GM12878 (cell line): ENCODE measurements around the gene AP1B1. TPM values are rescaled to one million over a fixed set of nuclear protein-coding genes. Genes with fewer than 3 reads are reported as not detected.
"Not testable (repeated sequence)": the region's sequence is repeated elsewhere in the genome, so short reads cannot be mapped to it uniquely, and the experiment has no call there.

Experiments used
- ATAC-seq: fragments of 200-7000 bp; cut with Tn5 transposase; 3 replicates; pipeline ENCODE4 v1.9.1; 2020; ENCODE audit warnings: mild to moderate bottlenecking, moderate library complexity
- BruUV-seq: library from RNA; stranded (reverse); fragments of 400-500 nt; replicated peaks from 2 replicates; lab custom pipeline; 2021; lab: Mats Ljungman, UMichigan
- CTCF ChIA-PET: fragments of 300-600 bp; sonication (Branson Sonifier 250); formaldehyde crosslinking; extraction: SDS; loops from one replicate; lab custom pipeline; 2021; ENCODE audit warnings: inconsistent platforms; lab: Yijun Ruan, JAX
- POLR2A ChIA-PET: fragments of 350-600 bp; formaldehyde crosslinking; extraction: SDS; loops from one replicate; lab custom pipeline; 2021; ENCODE audit warnings: inconsistent platforms; lab: Charles Lee
- RAD21 ChIA-PET: fragments of 300-600 bp; sonication (Branson Sonifier 250); formaldehyde crosslinking; loops from one replicate; lab custom pipeline; 2023; ENCODE audit warnings: antibody characterized with exemption; ENCODE audit not compliant: unreplicated experiment; lab: Charles Lee
- SMC1A ChIA-PET: fragments of 300-600 bp; sonication (Branson Sonifier 250); formaldehyde crosslinking; loops from one replicate; lab custom pipeline; 2023; ENCODE audit not compliant: unreplicated experiment, uncharacterized antibody; lab: Charles Lee
- DNase-seq: peaks from one replicate; pipeline ENCODE4 v3.0.0-alpha.2; 2011; ENCODE audit warnings: low read depth, low spot score
- FAIRE-seq: peaks from 3 replicates; lab custom pipeline; 2011; peaks lifted over from hg19 to GRCh38; lab: Jason Lieb, UNC
- H2AFZ ChIP-seq: 2 replicates; pipeline ENCODE4 v1.6.0; 2011; ENCODE audit warnings: low read depth, low read length, control low read depth; ENCODE audit not compliant: control insufficient read depth
- H3K27ac ChIP-seq: 2 replicates; pipeline ENCODE4 v1.5.1; 2011; ENCODE audit warnings: control low read depth; ENCODE audit not compliant: control insufficient read depth, insufficient read depth
- H3K27me3 ChIP-seq, 2 experiments: replicated peaks in 1 of 2; 2 replicates each; pipeline versions ENCODE4 v1.6.0 to v1.6.1; 2011; ENCODE audit warnings: low read length in 1 of 2; ENCODE audit not compliant: control insufficient read depth in 2 of 2, insufficient read depth in 2 of 2
- H3K36me3 ChIP-seq, 2 experiments: 2 replicates each; pipeline ENCODE4 v1.5.1; 2011; ENCODE audit warnings: low read length in 1 of 2; ENCODE audit not compliant: control insufficient read depth in 2 of 2, insufficient read depth in 2 of 2
- H3K4me1 ChIP-seq: 2 replicates; pipeline ENCODE4 v1.6.1; 2011; ENCODE audit warnings: mild to moderate bottlenecking, low read length, moderate library complexity, mixed read lengths; ENCODE audit not compliant: control insufficient read depth, insufficient read depth
- H3K4me2 ChIP-seq: 2 replicates; pipeline ENCODE4 v1.6.0; 2011; ENCODE audit warnings: control low read depth; ENCODE audit not compliant: control insufficient read depth, insufficient read depth
- H3K4me3 ChIP-seq: fragments of 200-600 bp; sonication (generic); 2 replicates; pipeline ENCODE4 v1.5.1; 2016
- H3K79me2 ChIP-seq: 2 replicates; pipeline ENCODE4 v1.6.0; 2011; ENCODE audit warnings: low read length; ENCODE audit not compliant: control insufficient read depth, insufficient read depth
- H3K9ac ChIP-seq: 2 replicates; pipeline ENCODE4 v1.8.0; 2011; ENCODE audit warnings: low read length, control low read depth, mixed read lengths; ENCODE audit not compliant: control insufficient read depth, insufficient read depth
- H3K9me3 ChIP-seq: replicated peaks from 3 replicates; pipeline ENCODE4 v1.5.1; 2011; ENCODE audit warnings: mild to moderate bottlenecking, low read length; ENCODE audit not compliant: control insufficient read depth, insufficient read depth
- H4K20me1 ChIP-seq: 2 replicates; pipeline ENCODE4 v1.6.0; 2011; ENCODE audit not compliant: control insufficient read depth, insufficient read depth
- FOS ChIP-seq: IDR thresholded peaks from 3 replicates; pipeline ENCODE4 v1.6.1; 2011; ENCODE audit warnings: borderline replicate concordance; ENCODE audit not compliant: insufficient read length; ENCODE audit errors: extremely low read depth
- MEF2A ChIP-seq: IDR thresholded peaks from 2 replicates; pipeline ENCODE4 v1.6.1; 2011; ENCODE audit warnings: low read depth, mild to moderate bottlenecking, low read length, moderate library complexity; ENCODE audit not compliant: insufficient read depth
- MLLT1 ChIP-seq: fragments of 450-650 bp; IDR thresholded peaks from 2 replicates; pipeline ENCODE4 v1.6.1; 2016; ENCODE audit warnings: mild to moderate bottlenecking
- TCF12 ChIP-seq: IDR thresholded peaks from 2 replicates; pipeline ENCODE4 v1.6.1; 2011; ENCODE audit warnings: low read depth, mild to moderate bottlenecking, low read length
- ZNF24 ChIP-seq: fragments of 450-650 bp; IDR thresholded peaks from 2 replicates; pipeline ENCODE4 v1.6.1; 2017; ENCODE audit warnings: antibody characterized with exemption, mild to moderate bottlenecking
- ZNF274 ChIP-seq: IDR thresholded peaks from one replicate; pipeline ENCODE4 v1.8.0; 2011; ENCODE audit not compliant: insufficient read length, insufficient read depth
- ZNF592 ChIP-seq: fragments of 450-650 bp; IDR thresholded peaks from 2 replicates; pipeline ENCODE4 v1.6.1; 2017; ENCODE audit warnings: mild to moderate bottlenecking, moderate library complexity
- WGBS: methylation state at CpG from one replicate; pipeline ENCODE4 v1.1.6; 2016; ENCODE audit warnings: low lambda C conversion rate; ENCODE audit not compliant: insufficient replicate concordance, insufficient coverage; ENCODE audit errors: missing lambda C conversion rate; 5-methylcytosine and 5-hydroxymethylcytosine counted together
- in situ Hi-C: fragments of 300-500 bp; cut with MboI; formaldehyde crosslinking; loops from 9 replicates; pipeline ENCODE4 v1.14.3; 2018; ENCODE audit warnings: mixed read lengths
- intact Hi-C: fragments of 100-400 bp; cut with micrococcal nuclease; formaldehyde crosslinking; loops from one replicate; pipeline ENCODE4 v1.14.2; 2022; ENCODE audit not compliant: unreplicated experiment
- polyA plus RNA-seq, 11 experiments: library from polyadenylated mRNA; depleted of rRNA in 4 of 11; unstranded in 6 of 11; stranded (reverse) in 5 of 11; fragments of >200 nt; fragmentation: Nextera tagmentation in 4 of 11; fragmentation: Illumina TruSeq in 1 of 11; extraction: Ambion mirVana in 4 of 11; extraction: Trizol in 1 of 11; gene quantifications; 1 replicate in 1 of 11; 2 replicates in 10 of 11; pipeline versions ENCODE4 v1.2.1 to v1.2.3, GENCODE V29; 2011 to 2016; ENCODE audit warnings: inconsistent platforms in 2 of 11, missing spikeins in 2 of 11, low read depth in 1 of 11
- total RNA-seq, 4 experiments: library from RNA; depleted of rRNA in 3 of 4; stranded (reverse); fragments of >200 nt in 3 of 4; fragmentation: Illumina TruSeq in 1 of 4; extraction: Trizol in 1 of 4; gene quantifications; 2 replicates each; pipeline versions ENCODE4 v1.2.1 to v1.2.3, GENCODE V29; 2013 to 2021

The AP1B1 gene
- total and polyA plus RNA-seq, 10 of the 15 experiments (the other 5 are each of a cell fraction or from before 2014, with no cell fraction given): 2.1 to 98.6 (median 57.8) TPM

- no peak for TF ChIP-seq MEF2A
- TF ChIP-seq ZNF274: no peak
- TF ChIP-seq FOS: no peak
- no peak for TF ChIP-seq TCF12
- no peak for TF ChIP-seq ZNF592
- TF ChIP-seq MLLT1: no peak
- no peak for TF ChIP-seq ZNF24
These were observed 38.1 kb upstream of the AP1B1 start (continued) for GRCh38 chr22:29426476-29426875.

GRCh38 chr22:29418704-29419103 is 30.3 kb upstream of the AP1B1 start:
- ATAC-seq, H3K79me2 ChIP-seq, DNase-seq, H2AFZ ChIP-seq, H3K4me2 ChIP-seq, FAIRE-seq, H3K36me3 ChIP-seq, H3K27me3 ChIP-seq, H4K20me1 ChIP-seq, H3K9me3 ChIP-seq, RAD21 ChIA-PET, BruUV-seq, H3K27ac ChIP-seq, H3K9ac ChIP-seq, SMC1A ChIA-PET, CTCF ChIA-PET, in situ Hi-C loops, H3K4me3 ChIP-seq: not testable (repeated sequence)
- H3K4me1 ChIP-seq: peaks cover 20% of the 10 kb centered on the region
- 69% methylated on average over 5 of the region's 5 CpGs for WGBS
- intact Hi-C loops: loop anchor here (10.0 kb wide), 1 partner anchor 136 kb away; the partner anchor contains the start of gene THOC5
- POLR2A ChIA-PET: interaction anchor here (0.7 kb wide), 1 partner anchor 37 kb away, joined by 6 read pairs; no protein-coding TSS in a partner anchor
